Measurements from ENCODE around the gene ARHGAP21.

- TF ChIP-seq CTCF (IDR thresholded peaks at IDR 0.05), result no peak
- TF ChIP-seq EZH2 (IDR thresholded peaks at IDR 0.05; ENCODE audit: borderline replicate concordance, insufficient read depth, low read depth, low read length, poor library complexity, severe bottlenecking), result no peak
Observed at GRCh38 chr10:24718031-24718855, 5.4 kb downstream of the ARHGAP21 start.

All from B cell (primary cell).